Measurements from ENCODE around the gene IFT88. TPM values are rescaled to one million over a fixed set of nuclear protein-coding genes. Genes with fewer than 3 reads are reported as not detected.

The IFT88 gene
- total RNA-seq, 1 donor from 2014 or later, result 29.4 TPM

- Mint-ChIP-seq H3K27ac (no peak overlapping the region), H3K4me3 (ENCODE audit: low read depth) (no peak overlapping the region), H3K9me3 (ENCODE audit: low read depth) (peaks cover 25% of the 10 kb centered on the region)
Measured at GRCh38 chr13:20536992-20537391, 30.0 kb upstream of the IFT88 start.

GRCh38 chr13:20544201-20544923 lies 22.6 kb upstream of the IFT88 start:
- Mint-ChIP-seq H3K9me3 (ENCODE audit: low read depth) (no peaks in the 10 kb centered on the region), H3K4me3 (ENCODE audit: low read depth) (no peak overlapping the region), H3K27me3 (no peaks in the 10 kb centered on the region), H3K36me3 (ENCODE audit: insufficient read depth) (no peaks in the 10 kb centered on the region), H3K27ac (no peak overlapping the region), H3K4me1 (ENCODE audit: low read depth) (peaks cover 5% of the 10 kb centered on the region)
- TF ChIP-seq CTCF (IDR thresholded peaks at IDR 0.05; ENCODE audit: unreplicated experiment), result no peak
- DNase-seq (ENCODE audit: low spot score, unreplicated experiment), result no peak

More at GRCh38 chr13:20536992-20537391, 30.0 kb upstream of the IFT88 start:
- no peaks in the 10 kb centered on the region for H3K27me3 Mint-ChIP-seq
- H3K4me1 Mint-ChIP-seq (ENCODE audit: low read depth), result no peaks in the 10 kb centered on the region
- no peak for DNase-seq (ENCODE audit: low spot score, unreplicated experiment)
- no peak for TF ChIP-seq CTCF (IDR thresholded peaks at IDR 0.05; ENCODE audit: unreplicated experiment)
- peaks cover 7% of the 10 kb centered on the region for H3K36me3 Mint-ChIP-seq (ENCODE audit: insufficient read depth)

GRCh38 chr13:20546556-20546955 lies 20.4 kb upstream of the IFT88 start:
- H3K36me3 Mint-ChIP-seq (ENCODE audit: insufficient read depth), result no peaks in the 10 kb centered on the region
- no peak for TF ChIP-seq CTCF (IDR thresholded peaks at IDR 0.05; ENCODE audit: unreplicated experiment)
- H3K9me3 Mint-ChIP-seq (ENCODE audit: low read depth), result no peaks in the 10 kb centered on the region
- no peak overlapping the region for H3K27ac Mint-ChIP-seq
- peaks cover 5% of the 10 kb centered on the region for H3K4me1 Mint-ChIP-seq (ENCODE audit: low read depth)
- no peak for DNase-seq (ENCODE audit: low spot score, unreplicated experiment)
- H3K27me3 Mint-ChIP-seq, result no peaks in the 10 kb centered on the region
- H3K4me3 Mint-ChIP-seq (ENCODE audit: low read depth), result no peak overlapping the region

GRCh38 chr13:20547479-20547908 lies 19.5 kb upstream of the IFT88 start:
- Mint-ChIP-seq H3K36me3 (ENCODE audit: insufficient read depth) (no peaks in the 10 kb centered on the region), H3K4me3 (ENCODE audit: low read depth) (no peak overlapping the region), H3K9me3 (ENCODE audit: low read depth) (no peaks in the 10 kb centered on the region), H3K4me1 (ENCODE audit: low read depth) (peaks cover 5% of the 10 kb centered on the region), H3K27me3 (no peaks in the 10 kb centered on the region), H3K27ac (no peak overlapping the region)
- no peak for DNase-seq (ENCODE audit: low spot score, unreplicated experiment)
- TF ChIP-seq CTCF (IDR thresholded peaks at IDR 0.05; ENCODE audit: unreplicated experiment), result no peak

GRCh38 chr13:20550799-20551198 lies 16.2 kb upstream of the IFT88 start:
- no peak for TF ChIP-seq CTCF (IDR thresholded peaks at IDR 0.05; ENCODE audit: unreplicated experiment)
- Mint-ChIP-seq H3K4me1 (ENCODE audit: low read depth) (peaks cover 10% of the 10 kb centered on the region), H3K27me3 (no peaks in the 10 kb centered on the region), H3K27ac (no peak overlapping the region), H3K36me3 (ENCODE audit: insufficient read depth) (no peaks in the 10 kb centered on the region), H3K9me3 (ENCODE audit: low read depth) (no peaks in the 10 kb centered on the region), H3K4me3 (ENCODE audit: low read depth) (no peak overlapping the region)
- no peak for DNase-seq (ENCODE audit: low spot score, unreplicated experiment)
